Ramos (cell line): ENCODE measurements around the gene SLC26A4.
"Not testable (repeated sequence)": the region's sequence is repeated elsewhere in the genome, so short reads cannot be mapped to it uniquely, and the experiment has no call there.

Experiments
- in situ Hi-C: fragments of 300-500 bp; cut with MboI; formaldehyde crosslinking; loops from one replicate; pipeline ENCODE4 v1.14.3; 2022; ENCODE audit warnings: low sequenced_read_pairs; ENCODE audit not compliant: unreplicated experiment

Gene SLC26A4

GRCh38 chr7:107660381-107661080 is at the start of gene SLC26A4:
Gene SLC26A4, plus strand, starts transcription at chr7:107660828. Its CDS starts 814 bp downstream, at chr7:107661642.
- in situ Hi-C loops, result no loop called here

GRCh38 chr7:107613439-107613838 is 47.2 kb upstream of the SLC26A4 start:
- in situ Hi-C loops, result no loop called here

- in situ Hi-C loops, result no loop called here
Measured at GRCh38 chr7:107613948-107614347, 46.7 kb upstream of the SLC26A4 start.

GRCh38 chr7:107614425-107614824 is 46.2 kb upstream of the SLC26A4 start:
- in situ Hi-C loops, result no loop called here

GRCh38 chr7:107615910-107616680 is 44.5 kb upstream of the SLC26A4 start:
- in situ Hi-C loops, result no loop called here

GRCh38 chr7:107622429-107622828 is 38.2 kb upstream of the SLC26A4 start:
- in situ Hi-C loops, result no loop called here

- in situ Hi-C loops, result no loop called here
Measured at GRCh38 chr7:107622894-107623293, 37.7 kb upstream of the SLC26A4 start.

GRCh38 chr7:107627002-107627401 is 33.6 kb upstream of the SLC26A4 start:
- in situ Hi-C loops, result no loop called here

- in situ Hi-C loops, result no loop called here
Measured at GRCh38 chr7:107628461-107629064, 32.1 kb upstream of the SLC26A4 start.

GRCh38 chr7:107630342-107630741 is 30.3 kb upstream of the SLC26A4 start:
- in situ Hi-C loops, result no loop called here

GRCh38 chr7:107631588-107632491 is 28.8 kb upstream of the SLC26A4 start:
- in situ Hi-C loops, result no loop called here

GRCh38 chr7:107632492-107632865 is 28.1 kb upstream of the SLC26A4 start:
- in situ Hi-C loops, result no loop called here

GRCh38 chr7:107638594-107638993 is 22.0 kb upstream of the SLC26A4 start:
- in situ Hi-C loops, result no loop called here

GRCh38 chr7:107639070-107639469 is 21.6 kb upstream of the SLC26A4 start:
- in situ Hi-C loops, result not testable (repeated sequence)

- in situ Hi-C loops, result no loop called here
Measured at GRCh38 chr7:107641676-107642075, 19.0 kb upstream of the SLC26A4 start.

- in situ Hi-C loops, result no loop called here
Measured at GRCh38 chr7:107642501-107642900, 18.1 kb upstream of the SLC26A4 start.

GRCh38 chr7:107643407-107643806 is 17.2 kb upstream of the SLC26A4 start:
- in situ Hi-C loops, result no loop called here

- in situ Hi-C loops, result no loop called here
Measured at GRCh38 chr7:107643938-107644308, 16.7 kb upstream of the SLC26A4 start.

GRCh38 chr7:107644309-107644974 is 16.2 kb upstream of the SLC26A4 start:
- in situ Hi-C loops, result no loop called here

- in situ Hi-C loops, result no loop called here
Measured at GRCh38 chr7:107652642-107653041, 8.0 kb upstream of the SLC26A4 start.
